H1 (cell line): ENCODE results near the gene FHAD1.

Source experiments
- BCL11A ChIP-seq, 2 experiments: IDR thresholded peaks; one replicate each; pipeline ENCODE4 v1.6.1; 2011; ENCODE audit warnings: low read depth in 2 of 2, low read length in 2 of 2, mild to moderate bottlenecking in 2 of 2
- CTCF ChIP-seq, 3 experiments: IDR thresholded peaks; 1 replicate in 2 of 3; 2 replicates in 1 of 3; pipeline versions ENCODE4 v1.5.1 to v1.6.1; 2011; ENCODE audit warnings: low read length in 3 of 3, mild to moderate bottlenecking in 3 of 3, inconsistent platforms in 2 of 3, low read depth in 1 of 3, moderate library complexity in 1 of 3; ENCODE audit not compliant: insufficient read depth in 1 of 3; ENCODE audit errors: control extremely low read depth in 1 of 3
- EP300 ChIP-seq, 2 experiments: IDR thresholded peaks; 1 replicate in 1 of 2; 2 replicates in 1 of 2; pipeline ENCODE4 v1.6.1; 2011 to 2012; ENCODE audit warnings: low read depth in 2 of 2, low read length in 2 of 2, mild to moderate bottlenecking in 2 of 2, borderline replicate concordance in 1 of 2, inconsistent platforms in 1 of 2, moderate library complexity in 1 of 2
- JUND ChIP-seq: IDR thresholded peaks from 2 replicates; pipeline ENCODE4 v1.6.1; 2011; ENCODE audit warnings: mild to moderate bottlenecking, improper control_type of control experiment, low read length
- MAFK ChIP-seq: IDR thresholded peaks from 2 replicates; pipeline ENCODE4 v1.6.1; 2012; ENCODE audit warnings: low read depth, mild to moderate bottlenecking, improper control_type of control experiment, low read length
- POLR2A ChIP-seq, 2 experiments: IDR thresholded peaks; 1 replicate in 1 of 2; 2 replicates in 1 of 2; pipeline ENCODE4 v1.6.1; 2011; ENCODE audit warnings: low read depth in 2 of 2, low read length in 2 of 2, mild to moderate bottlenecking in 2 of 2; ENCODE audit errors: control extremely low read depth in 1 of 2
- SP1 ChIP-seq: IDR thresholded peaks from 2 replicates; pipeline ENCODE4 v1.6.1; 2011; ENCODE audit warnings: low read depth, low read length
- SP4 ChIP-seq: IDR thresholded peaks from 2 replicates; pipeline ENCODE4 v1.6.1; 2012; ENCODE audit warnings: low read length, inconsistent platforms
- USF2 ChIP-seq: IDR thresholded peaks from 2 replicates; pipeline ENCODE4 v1.6.1; 2011; ENCODE audit warnings: low read length, improper control_type of control experiment
- YY1 ChIP-seq: IDR thresholded peaks from 2 replicates; pipeline ENCODE4 v1.6.1; 2011; ENCODE audit warnings: low read depth, mild to moderate bottlenecking, low read length
- ZNF274 ChIP-seq: IDR thresholded peaks from 2 replicates; pipeline ENCODE4 v1.7.0; 2012; ENCODE audit warnings: low read length, borderline replicate concordance; ENCODE audit errors: extremely low read depth

GRCh38 chr1:15362737-15363128 lies 115.7 kb downstream of the FHAD1 start:
- no peak for TF ChIP-seq CTCF (IDR thresholded peaks at IDR 0.05; ENCODE audit: control extremely low read depth in 1 of 3, insufficient read depth in 1 of 3, low read depth in 1 of 3, low read length in 3 of 3)
- TF ChIP-seq USF2, result no peak
- TF ChIP-seq MAFK, result no peak
- no peak for TF ChIP-seq POLR2A (IDR thresholded peaks at IDR 0.05; ENCODE audit: control extremely low read depth in 1 of 2, low read depth in 2 of 2, low read length in 2 of 2)
- TF ChIP-seq SP1, result no peak
- TF ChIP-seq SP4, result no peak
- TF ChIP-seq JUND, result no peak
- no peak for TF ChIP-seq BCL11A (IDR thresholded peaks at IDR 0.05; ENCODE audit: low read depth in 2 of 2, low read length in 2 of 2)
- TF ChIP-seq EP300 (IDR thresholded peaks at IDR 0.05; ENCODE audit: borderline replicate concordance in 1 of 2, low read depth in 2 of 2, low read length in 2 of 2), result no peak
- TF ChIP-seq ZNF274, result no peak
- no peak for TF ChIP-seq YY1
